GM10266 (cell line): ENCODE results near the gene SP2.
A peak's percentile ranks its signal among the peaks of the same experiment; 100 is the strongest.

Experiments used
- DNase-seq: peaks from one replicate; pipeline ENCODE4 v3.0.0; 2012; ENCODE audit errors: extremely low spot score
- TF ChIP-seq, protein P1 (sequence below): IDR thresholded peaks from 2 replicates; pipeline ENCODE4 v1.5.1; 2012; ENCODE audit warnings: mild to moderate bottlenecking, low read depth; ENCODE audit not compliant: control insufficient read depth, insufficient read depth; ENCODE audit errors: missing control alignments

Gene SP2

DNA sequence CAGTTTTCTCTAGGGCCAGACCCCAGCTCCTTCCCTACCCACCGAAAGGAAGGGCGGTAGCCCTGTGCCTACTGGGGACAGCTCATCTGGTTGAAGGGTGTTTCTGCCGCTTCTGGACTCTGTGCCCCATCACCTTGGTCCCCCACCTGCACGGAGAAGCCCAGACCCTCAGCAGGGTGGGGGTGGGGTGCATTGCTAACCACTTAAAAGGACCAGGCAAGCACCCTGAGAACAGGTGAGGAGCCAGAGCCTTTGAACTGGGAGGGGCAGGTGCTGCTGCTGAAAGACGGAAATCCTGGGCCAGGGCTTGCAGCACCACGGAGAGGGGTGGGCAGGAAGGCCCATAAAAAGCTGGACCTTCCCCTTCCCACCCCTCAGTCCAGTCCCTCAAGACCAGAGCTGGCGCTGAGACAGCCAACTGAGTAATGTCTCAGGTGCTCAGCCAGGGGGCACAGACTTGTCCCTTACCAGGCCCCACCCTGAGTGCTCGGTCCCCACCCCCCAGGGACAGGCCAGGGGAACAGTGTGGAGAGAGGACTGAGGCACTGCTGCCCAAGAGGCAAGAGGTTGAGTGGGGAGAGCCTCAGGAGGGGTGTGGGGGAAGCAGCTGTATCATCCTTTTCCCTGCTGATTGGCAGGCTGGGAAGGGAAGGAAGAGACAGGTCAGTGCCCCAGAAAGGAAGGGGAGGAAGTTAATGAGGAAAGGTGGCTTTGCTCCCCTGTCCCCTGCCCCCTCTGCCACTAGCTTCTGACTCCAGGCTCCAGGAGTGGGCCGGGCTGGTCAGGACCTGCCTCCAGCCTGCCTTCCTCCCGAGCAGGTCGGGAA is 10.9 kb upstream of the SP2 start:
- TF ChIP-seq, protein P1, sequence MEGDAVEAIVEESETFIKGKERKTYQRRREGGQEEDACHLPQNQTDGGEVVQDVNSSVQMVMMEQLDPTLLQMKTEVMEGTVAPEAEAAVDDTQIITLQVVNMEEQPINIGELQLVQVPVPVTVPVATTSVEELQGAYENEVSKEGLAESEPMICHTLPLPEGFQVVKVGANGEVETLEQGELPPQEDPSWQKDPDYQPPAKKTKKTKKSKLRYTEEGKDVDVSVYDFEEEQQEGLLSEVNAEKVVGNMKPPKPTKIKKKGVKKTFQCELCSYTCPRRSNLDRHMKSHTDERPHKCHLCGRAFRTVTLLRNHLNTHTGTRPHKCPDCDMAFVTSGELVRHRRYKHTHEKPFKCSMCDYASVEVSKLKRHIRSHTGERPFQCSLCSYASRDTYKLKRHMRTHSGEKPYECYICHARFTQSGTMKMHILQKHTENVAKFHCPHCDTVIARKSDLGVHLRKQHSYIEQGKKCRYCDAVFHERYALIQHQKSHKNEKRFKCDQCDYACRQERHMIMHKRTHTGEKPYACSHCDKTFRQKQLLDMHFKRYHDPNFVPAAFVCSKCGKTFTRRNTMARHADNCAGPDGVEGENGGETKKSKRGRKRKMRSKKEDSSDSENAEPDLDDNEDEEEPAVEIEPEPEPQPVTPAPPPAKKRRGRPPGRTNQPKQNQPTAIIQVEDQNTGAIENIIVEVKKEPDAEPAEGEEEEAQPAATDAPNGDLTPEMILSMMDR = no peak
- no peak for DNase-seq

DNA sequence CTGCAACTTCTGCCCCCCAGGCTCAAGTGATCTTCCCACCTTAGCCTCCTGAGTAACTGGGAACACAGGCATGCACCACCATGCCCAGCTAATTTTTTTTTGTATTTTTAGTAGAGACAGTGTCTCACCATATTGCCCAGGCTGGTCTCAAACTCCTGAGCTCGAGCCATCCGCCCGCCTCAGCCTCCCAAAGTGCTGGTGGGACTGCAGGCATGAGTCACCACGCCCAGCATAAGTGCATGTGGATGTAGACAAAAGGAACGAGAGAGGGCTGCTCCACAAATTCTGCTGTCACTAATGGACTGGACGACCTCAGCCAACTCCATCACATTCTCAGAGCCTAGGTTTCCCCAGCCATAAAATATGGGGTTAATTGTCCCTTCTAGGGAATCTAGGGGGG is 7.7 kb upstream of the SP2 start:
- DNase-seq = no peak
- TF ChIP-seq, protein P1 = no peak

DNA sequence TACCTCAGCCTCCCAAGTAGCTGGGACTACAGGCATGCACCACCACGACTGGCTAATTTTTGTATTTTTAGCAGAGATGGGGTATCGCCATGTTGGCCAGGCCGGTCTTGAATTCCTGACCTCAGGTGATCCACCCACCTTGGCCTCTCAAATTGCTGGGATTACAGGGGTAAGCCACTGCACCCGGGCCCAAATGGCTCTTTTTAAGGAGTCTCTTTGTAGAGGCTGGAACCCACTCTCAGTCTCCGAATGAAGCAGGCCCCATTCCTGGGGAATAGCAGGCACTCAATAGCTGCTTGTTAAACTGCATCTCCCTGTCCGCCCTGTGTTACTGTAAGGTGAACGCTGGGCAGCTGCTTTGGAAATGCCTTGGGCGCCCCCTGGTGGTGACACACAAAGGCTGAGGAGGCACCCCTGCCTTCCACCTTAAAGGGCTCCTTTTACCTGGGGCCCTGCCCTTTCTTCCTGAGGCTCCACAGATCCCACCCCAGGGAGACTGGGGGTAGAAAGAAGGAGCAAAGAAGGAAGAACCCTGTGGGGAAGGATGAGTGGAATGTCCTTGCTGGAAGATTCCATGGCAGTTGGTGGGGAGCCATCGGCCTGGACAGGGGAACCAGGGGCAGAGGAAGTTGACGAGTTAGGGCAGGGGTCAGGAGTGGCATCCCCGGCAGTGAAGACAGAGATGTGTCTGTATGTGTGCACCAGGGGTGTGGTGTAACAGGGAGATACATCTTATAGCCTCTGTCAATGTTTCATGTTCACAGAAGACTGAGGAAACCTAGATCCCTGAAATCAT is 6.1 kb upstream of the SP2 start:
- TF ChIP-seq, protein P1 = peak; percentile 94
- peak; percentile 71 for DNase-seq

DNA sequence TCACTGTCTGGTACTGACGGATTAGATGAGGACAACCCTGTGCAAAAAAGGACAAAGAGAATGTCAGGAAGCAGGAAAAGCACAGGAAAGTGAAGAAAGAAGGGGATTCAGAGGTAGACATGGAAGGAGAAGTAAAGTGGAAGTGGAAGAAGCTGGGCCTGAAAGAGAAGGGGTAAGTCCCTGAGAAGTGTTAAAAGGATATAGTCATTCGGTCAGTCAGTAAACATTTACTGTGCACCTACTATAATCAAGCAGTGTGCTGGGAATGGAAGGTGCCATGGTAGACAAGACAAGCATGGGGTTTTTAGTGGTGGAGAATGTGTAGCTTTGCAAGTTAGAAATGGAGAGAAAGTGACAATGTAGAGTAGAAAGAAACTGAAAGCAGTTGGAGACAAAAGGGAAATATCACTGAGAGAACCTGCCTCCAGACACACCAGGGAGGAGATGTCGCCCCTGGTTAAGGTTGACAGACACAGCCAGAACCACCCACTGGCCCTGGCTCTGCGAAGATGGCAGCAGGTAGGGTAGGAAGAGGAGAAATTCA is 4.4 kb upstream of the SP2 start:
- DNase-seq = no peak
- TF ChIP-seq, protein P1 = no peak

DNA sequence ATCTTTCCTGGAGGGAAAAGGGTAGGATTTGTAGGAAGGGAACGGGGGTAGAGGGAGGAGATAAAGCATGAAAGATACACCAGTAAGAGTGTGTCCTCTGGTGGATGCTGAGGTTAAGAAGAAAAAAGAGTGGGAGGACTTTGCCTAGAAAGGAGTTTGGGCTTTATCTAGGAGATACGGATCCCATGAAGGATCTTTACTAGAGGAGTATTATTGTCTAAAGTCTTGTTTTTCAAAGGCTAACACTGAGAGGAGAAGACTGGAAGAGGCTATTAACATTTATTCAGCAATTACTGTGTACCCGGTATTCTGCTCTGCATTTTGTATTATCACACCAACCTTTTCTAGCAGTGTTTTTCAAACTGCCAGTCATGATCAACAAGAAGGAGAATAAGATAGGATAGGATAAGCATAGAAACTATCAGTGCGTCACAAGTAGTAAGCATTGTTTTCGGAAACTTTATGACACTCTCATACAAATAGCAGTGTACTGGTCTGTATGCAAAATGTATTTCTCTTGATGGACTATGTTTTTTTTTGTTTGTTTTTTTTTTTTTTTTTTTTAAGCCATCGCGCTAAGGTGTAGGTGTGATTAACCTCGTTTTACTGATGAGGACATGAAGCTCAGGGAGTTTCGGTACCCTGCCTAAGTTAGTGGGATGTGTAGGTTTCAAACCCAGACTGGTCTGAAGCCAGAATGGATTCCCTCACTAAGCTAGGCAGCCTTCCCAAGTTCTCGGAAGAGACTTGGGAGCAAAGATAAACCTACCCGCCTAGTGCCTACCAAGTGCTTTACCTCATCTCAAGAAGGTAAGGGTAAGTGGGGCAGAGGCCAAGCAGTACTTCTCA is 1.3 kb upstream of the SP2 start:
- no peak for DNase-seq

DNA sequence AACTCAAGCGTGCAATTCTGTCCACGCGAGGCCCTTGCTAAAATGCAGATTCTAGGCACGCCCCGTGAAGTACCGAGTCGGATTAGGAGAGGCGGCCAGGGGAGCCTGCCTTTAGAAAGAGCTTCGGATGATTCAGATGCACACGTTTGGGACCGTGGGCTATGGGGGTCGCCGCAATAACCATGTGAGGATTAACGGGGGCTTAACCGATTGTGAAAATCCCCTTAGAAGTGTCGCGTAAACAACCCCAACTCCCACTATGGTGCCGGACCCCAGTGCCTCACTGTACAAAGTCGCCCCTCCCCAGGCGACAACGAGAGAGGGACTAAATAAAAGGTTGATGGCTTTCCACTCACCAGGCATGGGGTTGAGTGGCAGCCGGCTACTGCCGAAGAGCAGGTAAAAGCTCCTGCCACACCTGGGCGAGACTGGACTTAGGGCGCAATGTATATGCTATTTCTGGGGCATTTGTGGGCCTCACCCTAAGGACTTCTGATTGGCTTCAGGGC is 635 bp upstream of the SP2 start:
- TF ChIP-seq, protein P1 = no peak
- no peak for DNase-seq

More for the DNA sequence above, 1.3 kb upstream of the SP2 start:
- TF ChIP-seq, protein P1 = no peak
